Neutrophil (primary cell): Measurements from ENCODE around the gene KCNIP1.

Experiments
- H3K27ac ChIP-seq: fragments of 200-600 bp; sonication (generic); 2 replicates; pipeline ENCODE4 v1.5.1; 2016; ENCODE audit warnings: mild to moderate bottlenecking, moderate library complexity
- H3K27me3 ChIP-seq: fragments of 200-600 bp; sonication (generic); 2 replicates; pipeline ENCODE4 v1.6.0; 2016; ENCODE audit warnings: mild to moderate bottlenecking
- H3K36me3 ChIP-seq: fragments of 200-600 bp; sonication (generic); 2 replicates; pipeline ENCODE4 v1.5.1; 2017
- H3K4me1 ChIP-seq, 2 experiments: fragments of 200-600 bp in 1 of 2; sonication (generic) in 1 of 2; 1 replicate in 1 of 2; 2 replicates in 1 of 2; pipeline versions ENCODE4 v1.5.1 to v1.6.1; 2013 to 2016; ENCODE audit warnings: low read depth in 1 of 2, low read length in 1 of 2, mild to moderate bottlenecking in 1 of 2, moderate library complexity in 1 of 2; ENCODE audit not compliant: control insufficient read depth in 1 of 2, insufficient read depth in 1 of 2
- H3K4me3 ChIP-seq, 2 experiments: fragments of 200-600 bp in 1 of 2; sonication (generic) in 1 of 2; 1 replicate in 1 of 2; 2 replicates in 1 of 2; pipeline ENCODE4 v1.5.1; 2013 to 2016; ENCODE audit warnings: low read depth in 1 of 2, low read length in 1 of 2, mild to moderate bottlenecking in 1 of 2, moderate library complexity in 1 of 2
- H3K9me3 ChIP-seq: fragments of 200-600 bp; sonication (generic); 2 replicates; pipeline ENCODE4 v1.5.1; 2016
- CTCF ChIP-seq: fragments of 200-600 bp; sonication (generic); IDR thresholded peaks from 2 replicates; pipeline ENCODE4 v1.5.1; 2016; ENCODE audit warnings: antibody characterized with exemption

Gene KCNIP1

GRCh38 chr5:170483701-170484458, 19.9 kb upstream of the KCNIP1 start:
- H3K36me3 ChIP-seq: no peaks in the 10 kb centered on the region
- H3K27ac ChIP-seq: no peak overlapping the region
- H3K27me3 ChIP-seq: peaks cover 48% of the 10 kb centered on the region
- no peak overlapping the region for H3K4me3 ChIP-seq
- H3K9me3 ChIP-seq: no peaks in the 10 kb centered on the region
- H3K4me1 ChIP-seq: no peaks in the 10 kb centered on the region
- no peak for TF ChIP-seq CTCF

GRCh38 chr5:170484459-170484831, 19.4 kb upstream of the KCNIP1 start:
- Histone ChIP-seq H3K4me1 (no peaks in the 10 kb centered on the region), H3K27me3 (peaks cover 48% of the 10 kb centered on the region), H3K36me3 (no peaks in the 10 kb centered on the region), H3K9me3 (no peaks in the 10 kb centered on the region), H3K27ac (no peak overlapping the region), H3K4me3 (no peak overlapping the region)
- no peak for TF ChIP-seq CTCF

- no peaks in the 10 kb centered on the region for H3K4me1 ChIP-seq
- peaks cover 48% of the 10 kb centered on the region for H3K27me3 ChIP-seq
- no peak overlapping the region for H3K27ac ChIP-seq
- no peak for TF ChIP-seq CTCF
- H3K36me3 ChIP-seq: no peaks in the 10 kb centered on the region
- no peak overlapping the region for H3K4me3 ChIP-seq
- no peaks in the 10 kb centered on the region for H3K9me3 ChIP-seq
These were observed 18.8 kb upstream of the KCNIP1 start for GRCh38 chr5:170484847-170485615.

GRCh38 chr5:170485616-170485911, 18.3 kb upstream of the KCNIP1 start:
- H3K4me1 ChIP-seq: no peaks in the 10 kb centered on the region
- H3K27ac ChIP-seq: no peak overlapping the region
- H3K36me3 ChIP-seq: no peaks in the 10 kb centered on the region
- TF ChIP-seq CTCF: no peak
- H3K27me3 ChIP-seq: peaks cover 46% of the 10 kb centered on the region
- no peak overlapping the region for H3K4me3 ChIP-seq
- H3K9me3 ChIP-seq: no peaks in the 10 kb centered on the region

GRCh38 chr5:170486371-170486770, 17.4 kb upstream of the KCNIP1 start:
- H3K4me1 ChIP-seq: peaks cover 5 to 6% of the 10 kb centered on the region in 2 experiments
- no peaks in the 10 kb centered on the region for H3K9me3 ChIP-seq
- no peaks in the 10 kb centered on the region for H3K36me3 ChIP-seq
- H3K27me3 ChIP-seq: peaks cover 38% of the 10 kb centered on the region
- no peak for TF ChIP-seq CTCF
- H3K4me3 ChIP-seq: no peak overlapping the region
- no peak overlapping the region for H3K27ac ChIP-seq
